Neuronal stem cell (in vitro differentiated cells): ENCODE measurements around the gene TENT4B. TPM values are rescaled to one million over a fixed set of nuclear protein-coding genes. Genes with fewer than 3 reads are reported as not detected.
A peak's percentile ranks its signal among the peaks of the same experiment; 100 is the strongest.

ENCODE experiments used
- DNase-seq: peaks from one replicate; pipeline ENCODE4 v3.0.0-alpha.2; 2013; ENCODE audit warnings: low spot score
- H2AFZ ChIP-seq: one replicate; pipeline ENCODE4 v1.6.1; 2013; ENCODE audit warnings: mild to moderate bottlenecking, low read length, inconsistent platforms
- H2AK5ac ChIP-seq: 2 replicates; pipeline ENCODE4 v1.6.1; 2013; ENCODE audit warnings: low read depth, mild to moderate bottlenecking, inconsistent platforms, low read length, moderate library complexity, mixed read lengths
- H2BK120ac ChIP-seq: 2 replicates; pipeline ENCODE4 v1.6.1; 2013; ENCODE audit warnings: low read depth, mild to moderate bottlenecking, inconsistent platforms, low read length, moderate library complexity, mixed read lengths
- H2BK12ac ChIP-seq: one replicate; pipeline ENCODE4 v1.6.1; 2013; ENCODE audit warnings: low read length, inconsistent platforms
- H2BK15ac ChIP-seq: 2 replicates; pipeline ENCODE4 v1.6.1; 2013; ENCODE audit warnings: mild to moderate bottlenecking, low read length, inconsistent platforms, mixed read lengths
- H2BK5ac ChIP-seq: one replicate; pipeline ENCODE4 v1.6.1; 2013; ENCODE audit warnings: inconsistent platforms, mild to moderate bottlenecking, low read length, moderate library complexity
- H3K14ac ChIP-seq: one replicate; pipeline ENCODE4 v1.6.1; 2013; ENCODE audit warnings: low read length, inconsistent platforms
- H3K18ac ChIP-seq: 2 replicates; pipeline ENCODE4 v1.6.1; 2013; ENCODE audit warnings: low read length, inconsistent platforms
- H3K23ac ChIP-seq: 2 replicates; pipeline ENCODE4 v1.6.1; 2013; ENCODE audit warnings: low read depth, mild to moderate bottlenecking, mixed read lengths, low read length, inconsistent platforms; ENCODE audit not compliant: poor library complexity
- H3K27ac ChIP-seq: replicated peaks from 3 replicates; pipeline ENCODE4 v1.5.1; 2013; ENCODE audit warnings: low read length, inconsistent platforms
- H3K27me3 ChIP-seq, 3 experiments: 2 replicates each; pipeline ENCODE4 v1.6.1; 2013; ENCODE audit warnings: low read length in 3 of 3, mild to moderate bottlenecking in 2 of 3, inconsistent platforms in 1 of 3, low read depth in 1 of 3, mixed read lengths in 1 of 3, moderate library complexity in 1 of 3; ENCODE audit not compliant: control insufficient read depth in 3 of 3, insufficient read depth in 3 of 3
- H3K36me3 ChIP-seq, 2 donors: replicated peaks in 1 of 2; 2 replicates each; pipeline ENCODE4 v1.6.1; 2013; ENCODE audit warnings: low read length in 2 of 2; ENCODE audit not compliant: control insufficient read depth in 2 of 2, insufficient read depth in 2 of 2
- H3K4ac ChIP-seq: 2 replicates; pipeline ENCODE4 v1.6.1; 2013; ENCODE audit warnings: inconsistent platforms, mild to moderate bottlenecking, low read length, moderate library complexity
- H3K4me1 ChIP-seq, 2 donors: 1 replicate in 1 of 2; 2 replicates in 1 of 2; pipeline ENCODE4 v1.6.1; 2013; ENCODE audit warnings: low read length in 2 of 2, low read depth in 1 of 2; ENCODE audit not compliant: control insufficient read depth in 2 of 2, insufficient read depth in 1 of 2
- H3K4me2 ChIP-seq: one replicate; pipeline ENCODE4 v1.6.1; 2013; ENCODE audit warnings: mild to moderate bottlenecking, low read length, inconsistent platforms; ENCODE audit not compliant: insufficient read depth, poor library complexity, severe bottlenecking
- H3K4me3 ChIP-seq, 2 donors: 2 replicates each; pipeline ENCODE4 v1.5.1; 2013; ENCODE audit warnings: low read length in 2 of 2, mild to moderate bottlenecking in 2 of 2, inconsistent platforms in 1 of 2, moderate library complexity in 1 of 2
- H3K79me1 ChIP-seq: one replicate; pipeline ENCODE4 v1.6.1; 2013; ENCODE audit warnings: low read depth, mild to moderate bottlenecking, inconsistent platforms, low read length, moderate library complexity
- H3K9ac ChIP-seq: one replicate; pipeline ENCODE4 v1.6.1; 2013; ENCODE audit warnings: mild to moderate bottlenecking, low read depth, low read length, inconsistent platforms; ENCODE audit not compliant: poor library complexity
- H3K9me3 ChIP-seq, 2 donors: replicated peaks in 1 of 2; 2 replicates each; pipeline versions ENCODE3 to v1.6.1; 2013; ENCODE audit warnings: low read length in 2 of 2, mild to moderate bottlenecking in 2 of 2, inconsistent platforms in 1 of 2, low read depth in 1 of 2, mixed read lengths in 1 of 2, moderate library complexity in 1 of 2; ENCODE audit not compliant: control insufficient read depth in 2 of 2, insufficient read depth in 1 of 2
- H4K8ac ChIP-seq: one replicate; pipeline ENCODE4 v1.6.1; 2013; ENCODE audit warnings: low read depth, mild to moderate bottlenecking, inconsistent platforms, low read length, moderate library complexity
- H4K91ac ChIP-seq: one replicate; pipeline ENCODE4 v1.6.1; 2013; ENCODE audit warnings: low read length, low read depth, mild to moderate bottlenecking, inconsistent platforms; ENCODE audit not compliant: poor library complexity
- WGBS, 2 donors: extraction: QIAGEN DNeasy Blood & Tissue Kit; methylation state at CpG; one replicate each; pipeline ENCODE4 v1.1.7; 2013; ENCODE audit warnings: missing lambda C conversion rate in 2 of 2, mixed read lengths in 1 of 2; ENCODE audit not compliant: insufficient read length in 2 of 2, insufficient replicate concordance in 1 of 2; ENCODE audit errors: extremely low coverage in 2 of 2; 5-methylcytosine and 5-hydroxymethylcytosine counted together
- polyA plus RNA-seq, 2 experiments: library from polyadenylated mRNA; stranded (reverse); fragments of 200-250 nt; gene quantifications; one replicate each; pipeline ENCODE4 v1.2.3, GENCODE V29; 2013

The TENT4B gene
- 9.5 TPM for polyA plus RNA-seq (2013, experiment 1 of 2)
- polyA plus RNA-seq (2013, experiment 2 of 2): 10.2 TPM

DNA sequence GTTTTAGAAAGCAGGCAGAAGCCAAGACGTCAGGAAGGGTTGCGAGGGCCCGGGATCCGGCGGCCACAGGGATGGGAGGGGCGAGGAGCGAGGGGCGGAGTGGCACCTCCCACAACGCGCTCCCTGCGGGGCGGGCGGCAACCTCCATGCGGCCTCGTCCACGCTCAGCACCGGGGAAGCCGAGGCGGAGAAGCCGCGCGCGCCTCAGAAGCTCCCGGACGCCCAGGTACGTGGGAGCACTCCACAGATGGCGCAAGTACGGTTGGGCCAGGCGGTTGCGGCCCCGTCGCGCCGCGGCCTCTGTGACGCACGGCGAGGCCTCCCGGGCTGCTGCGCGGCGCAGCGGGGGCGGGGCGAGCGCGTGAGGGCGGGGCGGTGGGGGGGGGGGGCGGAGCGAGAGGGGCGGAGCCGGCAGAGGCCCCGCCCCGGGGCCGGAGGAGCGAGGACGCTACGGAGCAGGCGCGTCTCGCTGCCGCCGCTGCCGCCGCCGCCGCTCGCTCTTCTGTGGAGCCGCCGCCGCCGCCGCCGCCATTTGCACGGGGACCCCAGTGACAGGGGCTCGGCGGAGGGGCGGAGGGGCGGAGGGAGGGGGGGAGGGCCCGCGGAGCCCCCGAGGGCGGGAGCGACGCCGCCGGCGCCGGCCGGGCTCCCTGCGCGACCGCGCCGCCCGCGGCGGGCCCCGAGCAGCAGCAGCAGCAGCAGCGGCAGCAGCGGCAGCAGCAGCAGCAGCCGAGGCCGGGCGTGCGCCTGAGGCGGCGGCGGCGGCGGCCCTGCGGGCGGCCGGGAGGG is at the start of gene TENT4B:
TENT4B (plus strand) TSS at position 500 of the 789 bp plus-strand sequence. CDS start 316 bp downstream, outside the sequence.
- WGBS, 2 donors: no CpG with 5 or more reads among the region's 114 CpGs
- no peak within 1 kb of the TSS for H4K91ac ChIP-seq

GRCh38 chr16:50103764-50104163 is 49.3 kb upstream of the TENT4B start:
- Histone ChIP-seq H2BK120ac (no peak overlapping the region), H3K9me3 (no peaks in the 10 kb centered on the region), H2AK5ac (no peak overlapping the region), H3K4ac (no peak overlapping the region), H2BK5ac (no peak overlapping the region), H3K27me3 (no peaks in the 10 kb centered on the region), H3K4me1 (no peaks in the 10 kb centered on the region), H3K79me1 (no peaks in the 10 kb centered on the region), H3K36me3 (peaks cover 6 to 37% of the 10 kb centered on the region in 2 donors), H3K4me3 (no peak overlapping the region), H4K8ac (no peak overlapping the region), H3K18ac (no peak overlapping the region), H3K4me2 (no peak overlapping the region), H3K9ac (no peak overlapping the region), H2BK12ac (no peak overlapping the region), H3K14ac (no peak overlapping the region), H4K91ac (no peak overlapping the region), H3K23ac (no peak overlapping the region), H3K27ac (no peak overlapping the region), H2AFZ (no peak overlapping the region), H2BK15ac (no peak overlapping the region)
- no CpG with 5 or more reads among the region's 5 CpGs for WGBS, 2 donors
- no peak for DNase-seq

More for the DNA sequence above, at the start of gene TENT4B:
- H3K9ac ChIP-seq: peak within 1 kb of the TSS; percentile 99
- peaks cover 0 to 3% of the 10 kb centered on the region in 2 donors for H3K36me3 ChIP-seq
- peak within 1 kb of the TSS; percentile 93 for H3K4me2 ChIP-seq
- peak within 1 kb of the TSS; percentile 97 for H2BK12ac ChIP-seq
- peak within 1 kb of the TSS; percentile 43 for H2BK120ac ChIP-seq
- peak within 1 kb of the TSS; percentile 100 for H3K18ac ChIP-seq
- H3K14ac ChIP-seq: peak within 1 kb of the TSS; percentile 100
- peak within 1 kb of the TSS; percentile 91 for H3K27ac ChIP-seq
- peak within 1 kb of the TSS; percentile 100 for H2AFZ ChIP-seq
- H2AK5ac ChIP-seq: peak within 1 kb of the TSS; percentile 91
- H3K79me1 ChIP-seq: peaks cover 8% of the 10 kb centered on the region
- H3K4me3 ChIP-seq: peak within 1 kb of the TSS; percentile 89 to 94
- H3K4me1 ChIP-seq: peaks cover 3 to 19% of the 10 kb centered on the region in 2 donors
- H3K9me3 ChIP-seq: no peaks in the 10 kb centered on the region
- peak within 1 kb of the TSS; percentile 17 for H4K8ac ChIP-seq
- peak; percentile 82 for DNase-seq
- H2BK15ac ChIP-seq: peak within 1 kb of the TSS; percentile 83
- peak within 1 kb of the TSS; percentile 94 for H2BK5ac ChIP-seq
- H3K27me3 ChIP-seq: no peaks in the 10 kb centered on the region
- H3K4ac ChIP-seq: peak within 1 kb of the TSS; percentile 44
- H3K23ac ChIP-seq: peak within 1 kb of the TSS; percentile 98

GRCh38 chr16:50114357-50115129 is 38.6 kb upstream of the TENT4B start:
- H3K4ac ChIP-seq: no peak overlapping the region
- H2AK5ac ChIP-seq: no peak overlapping the region
- no peak overlapping the region for H3K9ac ChIP-seq
- no peaks in the 10 kb centered on the region for H3K79me1 ChIP-seq
- H2BK5ac ChIP-seq: no peak overlapping the region
- H4K8ac ChIP-seq: no peak overlapping the region
- peak overlapping the region; percentile 42 for H3K27ac ChIP-seq
- H2BK15ac ChIP-seq: no peak overlapping the region
- no peak overlapping the region for H4K91ac ChIP-seq
- H3K4me1 ChIP-seq: peaks cover 3 to 7% of the 10 kb centered on the region in 2 donors
- H3K14ac ChIP-seq: peak overlapping the region; percentile 66
- no CpG with 5 or more reads among the region's 8 CpGs for WGBS, 2 donors
- peak overlapping the region; percentile 48 for H2AFZ ChIP-seq
- peak overlapping the region; percentile 49 for H3K18ac ChIP-seq
- no peaks in the 10 kb centered on the region for H3K27me3 ChIP-seq
- peak overlapping the region; percentile 56 for H3K23ac ChIP-seq
- H3K9me3 ChIP-seq: no peaks in the 10 kb centered on the region
- H2BK12ac ChIP-seq: peak overlapping the region; percentile 59
- H3K36me3 ChIP-seq: no peaks in the 10 kb centered on the region
- no peak for DNase-seq
- no peak overlapping the region for H2BK120ac ChIP-seq
- no peak overlapping the region for H3K4me2 ChIP-seq
- no peak overlapping the region for H3K4me3 ChIP-seq

GRCh38 chr16:50120711-50121110 is 32.4 kb upstream of the TENT4B start:
- Histone ChIP-seq H3K4me2 (no peak overlapping the region), H3K4me1 (no peaks in the 10 kb centered on the region), H4K91ac (no peak overlapping the region), H3K18ac (no peak overlapping the region), H3K23ac (no peak overlapping the region), H3K9me3 (no peaks in the 10 kb centered on the region), H2BK120ac (no peak overlapping the region), H2BK5ac (no peak overlapping the region), H3K4ac (no peak overlapping the region), H3K27ac (no peak overlapping the region), H3K27me3 (no peaks in the 10 kb centered on the region), H4K8ac (no peak overlapping the region), H3K14ac (no peak overlapping the region), H3K36me3 (no peaks in the 10 kb centered on the region), H2BK12ac (no peak overlapping the region), H3K79me1 (no peaks in the 10 kb centered on the region), H2AK5ac (no peak overlapping the region), H3K9ac (no peak overlapping the region), H2AFZ (no peak overlapping the region), H3K4me3 (no peak overlapping the region), H2BK15ac (no peak overlapping the region)
- no peak for DNase-seq
